ENCODE results near the gene ARL10.
"Not testable (repeated sequence)": the region's sequence is repeated elsewhere in the genome, so short reads cannot be mapped to it uniquely, and the experiment has no call there.

ARL10 gene

DNA sequence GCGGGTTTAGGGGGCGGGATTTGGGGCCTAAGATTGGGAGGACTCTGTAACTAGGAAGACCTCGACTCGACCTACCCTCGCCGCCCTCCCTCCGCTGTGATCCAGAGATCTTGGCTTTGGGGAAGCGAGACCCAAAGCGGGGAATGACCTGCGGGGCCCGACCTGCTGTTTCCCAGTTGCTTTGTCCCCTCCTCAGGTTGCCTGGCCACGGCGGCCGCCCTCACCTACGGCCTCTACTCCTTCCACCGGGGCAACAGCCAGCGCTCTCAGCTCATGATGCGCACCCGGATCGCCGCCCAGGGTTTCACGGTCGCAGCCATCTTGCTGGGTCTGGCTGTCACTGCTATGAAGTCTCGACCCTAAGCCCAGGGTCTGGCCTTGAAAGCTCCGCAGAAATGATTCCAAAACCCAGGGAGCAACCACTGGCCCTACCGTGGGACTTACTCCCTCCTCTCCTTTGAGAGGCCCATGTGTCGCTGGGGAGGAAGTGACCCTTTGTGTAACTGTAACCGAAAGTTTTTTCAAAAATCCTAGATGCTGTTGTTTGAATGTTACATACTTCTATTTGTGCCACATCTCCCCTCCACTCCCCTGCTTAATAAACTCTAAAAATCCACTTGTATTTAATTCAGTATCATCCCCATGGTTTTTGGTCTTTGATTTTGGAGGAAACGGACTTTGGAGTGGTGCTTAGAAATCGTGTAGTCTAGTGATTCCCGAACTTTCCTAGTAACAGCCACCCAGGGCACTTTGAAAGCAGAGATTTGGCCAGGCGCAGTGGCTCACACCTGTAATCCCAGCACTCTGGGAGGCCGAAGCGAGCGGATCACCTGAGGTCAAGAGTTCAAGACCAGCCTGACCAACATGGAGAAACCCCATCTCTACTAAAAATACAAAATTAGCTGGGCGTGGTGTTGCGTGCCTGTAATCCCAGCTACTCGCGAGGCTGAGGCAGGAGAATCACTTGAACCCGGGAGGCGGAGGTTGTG lies 24.1 kb downstream of the ARL10 start:
- DNase-seq = no peak

DNA sequence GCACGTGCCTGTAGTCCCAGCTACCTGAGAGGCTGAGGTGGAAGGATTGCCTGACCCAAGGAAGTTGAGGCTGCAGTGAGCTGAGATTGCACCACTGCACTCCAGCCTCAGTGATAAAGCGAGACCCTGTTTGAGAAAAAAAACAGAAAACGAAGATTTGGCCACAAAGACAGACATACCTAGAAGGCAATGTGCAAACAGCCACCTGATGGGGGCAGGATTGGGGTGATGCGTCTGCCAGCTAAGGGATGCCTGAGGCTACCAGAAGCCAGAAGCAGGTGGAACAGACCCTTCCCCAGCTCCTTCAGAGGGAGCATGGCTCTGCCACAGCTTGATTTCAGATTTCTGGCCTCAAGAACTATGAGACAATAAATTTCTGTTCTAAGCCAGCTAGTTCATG lies 26.2 kb downstream of the ARL10 start:
- no peak for DNase-seq

DNA sequence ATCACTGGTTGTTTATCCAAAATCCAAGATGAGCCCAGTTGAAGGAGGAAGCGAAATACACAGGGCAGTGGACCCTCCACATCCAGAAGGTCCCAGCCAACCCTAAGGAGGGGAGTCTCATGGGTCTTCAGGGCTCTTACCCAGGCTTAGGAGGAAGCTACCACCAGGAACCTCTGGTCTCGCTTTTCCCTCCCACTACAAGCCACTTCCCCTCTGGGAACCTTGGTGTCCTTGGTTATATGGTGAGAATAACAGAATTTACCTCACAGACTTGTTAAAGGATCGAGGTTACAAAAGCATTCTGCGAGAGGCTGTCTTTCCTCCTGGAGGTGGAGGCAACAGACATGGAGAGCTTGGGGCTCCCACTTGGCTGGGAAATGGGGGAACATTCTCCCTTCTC lies 26.7 kb downstream of the ARL10 start:
- DNase-seq = peak; percentile 59 to 64 (median 64)

DNA sequence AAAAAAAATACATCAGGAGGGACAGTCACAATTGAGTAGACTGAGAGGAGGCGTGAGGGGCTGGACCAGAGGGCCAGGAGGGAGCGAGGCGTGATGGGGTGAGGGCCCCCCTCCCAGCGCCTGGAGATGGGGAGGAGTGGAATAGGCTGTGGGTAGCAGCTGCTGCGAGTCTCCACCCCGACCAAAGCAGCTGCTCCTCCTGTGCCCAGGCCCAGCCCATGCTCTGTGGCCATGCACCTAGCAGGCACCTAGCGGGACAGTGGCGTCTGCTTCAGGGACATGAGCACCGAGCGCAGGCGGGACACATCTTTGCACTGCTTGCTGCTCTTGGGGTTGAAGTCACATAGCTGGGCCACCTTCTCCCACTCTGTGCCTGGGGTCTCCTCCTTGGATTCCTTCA lies 27.2 kb downstream of the ARL10 start:
- no peak for DNase-seq

DNA sequence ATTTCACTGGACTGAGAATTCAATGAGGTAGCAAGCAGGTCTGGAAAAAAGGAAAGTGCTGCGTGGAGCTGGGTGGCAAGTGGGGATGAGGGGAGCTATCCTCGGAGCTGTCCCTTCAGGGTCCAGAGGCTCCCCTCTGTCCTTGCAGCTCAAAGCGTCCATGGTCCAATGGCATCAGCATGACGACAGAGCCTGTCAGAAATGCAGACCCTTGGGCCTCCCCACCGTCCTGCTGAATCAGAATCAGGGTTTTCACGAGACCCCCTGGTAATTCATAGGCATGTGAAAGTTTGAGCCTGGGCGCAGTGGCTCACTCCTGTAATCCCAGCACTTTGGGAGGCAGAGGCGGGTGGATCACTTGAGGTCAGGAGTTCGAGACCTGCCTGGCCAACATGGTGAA lies 28.8 kb downstream of the ARL10 start:
- DNase-seq = no peak

DNA sequence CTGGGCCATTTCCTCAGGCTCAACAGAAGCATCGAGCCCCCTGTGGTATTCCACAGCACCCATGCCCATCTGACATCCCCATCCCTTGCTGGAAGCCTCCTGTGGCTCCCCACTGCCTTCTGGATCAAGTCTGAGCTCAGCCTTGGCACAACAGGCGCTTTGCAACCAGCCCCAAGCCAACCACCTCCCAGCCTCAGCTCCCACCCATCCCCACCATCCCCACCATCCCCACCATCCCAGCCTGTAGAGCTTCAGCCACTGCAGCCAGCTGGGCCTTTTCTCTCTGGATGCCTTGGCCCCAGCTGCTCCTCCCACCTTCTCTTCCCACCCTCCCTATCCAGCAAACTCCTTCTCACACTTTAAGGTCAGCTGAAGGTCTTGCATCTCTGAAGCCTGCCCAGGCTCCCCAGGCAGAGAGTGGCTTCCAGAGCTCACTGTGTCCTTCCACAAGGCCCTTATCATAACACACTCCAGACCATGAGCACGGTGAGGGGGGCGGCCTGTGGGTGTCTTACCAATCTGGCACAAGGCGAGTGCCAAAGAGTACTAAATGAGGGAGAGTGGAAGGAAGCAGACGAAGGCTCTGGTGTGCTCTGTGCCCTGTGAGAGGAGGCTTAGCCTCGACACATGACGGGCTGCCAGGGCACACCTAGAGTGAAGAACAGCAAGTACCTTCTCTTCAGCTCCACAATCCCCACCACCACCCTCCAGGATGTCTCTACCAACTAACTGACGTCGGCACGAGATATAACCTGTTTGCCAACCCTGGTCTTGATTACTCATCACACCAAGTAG lies 29.8 kb downstream of the ARL10 start:
- DNase-seq = no peak

DNA sequence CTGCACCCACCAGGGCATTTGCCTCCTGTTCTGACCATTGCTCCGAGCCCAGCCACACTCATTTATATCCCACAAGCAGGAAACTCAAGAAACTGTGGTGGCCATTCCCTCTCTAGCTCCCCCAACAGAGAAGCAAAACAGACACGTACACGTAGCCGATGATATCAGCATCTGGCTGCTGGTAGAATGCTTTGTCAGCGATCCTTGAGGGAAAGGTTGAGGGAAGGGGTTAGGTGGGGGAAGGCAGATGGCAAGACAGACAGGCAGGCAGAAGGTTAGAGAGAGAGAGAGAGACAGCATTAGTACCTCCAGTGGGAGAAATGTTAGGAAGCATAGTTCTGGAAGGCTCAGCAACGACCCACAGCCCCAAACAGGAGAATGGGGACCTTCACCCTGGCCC lies 31.0 kb downstream of the ARL10 start:
- no peak for DNase-seq

DNA sequence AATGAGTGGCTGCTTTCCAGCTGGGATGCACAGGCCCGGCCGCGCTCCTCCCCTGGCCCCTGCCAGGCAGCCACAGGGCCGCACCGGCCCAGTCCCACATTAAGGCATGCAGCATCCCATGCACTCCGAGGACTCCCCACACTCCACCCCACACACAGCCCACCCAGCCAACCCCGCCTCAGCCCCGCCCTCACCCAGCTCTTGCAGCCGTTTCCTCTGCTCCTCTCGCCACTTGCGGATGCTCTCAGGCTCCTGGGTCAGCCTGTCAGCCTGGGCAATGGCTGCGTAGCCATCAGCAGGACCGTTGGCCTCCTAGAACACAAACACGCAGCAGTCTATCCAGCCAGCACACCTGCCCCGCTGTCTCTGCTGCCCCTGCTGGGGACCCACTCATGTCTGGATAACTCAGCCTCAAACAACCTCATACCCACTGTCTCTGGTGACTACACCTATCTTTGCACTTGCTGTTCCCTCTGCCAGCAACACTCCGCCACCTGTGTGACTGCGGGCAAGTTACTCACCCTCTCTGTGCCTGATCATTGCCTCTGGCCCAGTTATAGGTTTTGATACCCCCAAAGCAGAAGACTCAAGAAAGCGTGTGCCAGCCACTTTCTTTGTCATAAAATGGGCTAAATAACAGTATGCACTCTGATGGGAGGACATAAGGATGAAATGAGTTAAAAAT lies 32.6 kb downstream of the ARL10 start:
- DNase-seq = no peak

DNA sequence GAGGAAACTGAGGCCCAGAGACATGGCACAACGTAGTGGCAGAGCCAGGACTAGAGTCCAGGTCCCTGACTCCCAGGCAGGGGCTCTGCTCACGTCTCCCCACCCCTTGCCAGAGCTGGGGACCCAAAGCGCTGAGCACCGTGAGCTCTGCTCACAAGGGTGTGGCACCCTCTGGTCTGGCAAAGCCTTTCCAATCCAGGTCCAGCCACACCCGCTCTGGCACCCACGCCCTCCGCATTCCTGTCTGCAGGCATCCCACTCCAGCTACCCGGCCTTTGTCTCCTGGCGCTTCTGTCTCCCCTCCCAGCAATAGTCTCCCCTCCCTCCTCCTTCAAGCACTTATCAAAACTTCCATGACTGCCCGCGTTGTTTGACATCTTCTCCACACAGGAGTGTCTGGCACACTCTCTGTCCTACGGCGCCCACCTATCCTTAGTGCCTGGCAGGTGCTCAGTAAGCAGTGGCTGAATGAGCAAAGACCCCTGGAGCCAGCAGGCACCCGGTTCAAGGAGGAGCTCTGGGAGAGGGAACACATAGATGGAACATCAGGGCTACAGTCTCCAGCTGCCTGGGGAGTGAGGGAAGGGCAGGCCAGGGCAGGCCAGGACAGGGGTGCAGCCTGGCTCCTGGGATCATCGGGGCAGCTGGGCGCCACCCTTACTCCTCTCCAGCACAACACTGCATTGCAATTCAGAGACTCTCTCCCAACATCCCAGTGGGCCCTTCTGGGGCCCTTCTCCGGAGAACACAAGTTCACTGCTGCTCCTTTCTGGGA lies 35.3 kb downstream of the ARL10 start:
- DNase-seq = no peak

DNA sequence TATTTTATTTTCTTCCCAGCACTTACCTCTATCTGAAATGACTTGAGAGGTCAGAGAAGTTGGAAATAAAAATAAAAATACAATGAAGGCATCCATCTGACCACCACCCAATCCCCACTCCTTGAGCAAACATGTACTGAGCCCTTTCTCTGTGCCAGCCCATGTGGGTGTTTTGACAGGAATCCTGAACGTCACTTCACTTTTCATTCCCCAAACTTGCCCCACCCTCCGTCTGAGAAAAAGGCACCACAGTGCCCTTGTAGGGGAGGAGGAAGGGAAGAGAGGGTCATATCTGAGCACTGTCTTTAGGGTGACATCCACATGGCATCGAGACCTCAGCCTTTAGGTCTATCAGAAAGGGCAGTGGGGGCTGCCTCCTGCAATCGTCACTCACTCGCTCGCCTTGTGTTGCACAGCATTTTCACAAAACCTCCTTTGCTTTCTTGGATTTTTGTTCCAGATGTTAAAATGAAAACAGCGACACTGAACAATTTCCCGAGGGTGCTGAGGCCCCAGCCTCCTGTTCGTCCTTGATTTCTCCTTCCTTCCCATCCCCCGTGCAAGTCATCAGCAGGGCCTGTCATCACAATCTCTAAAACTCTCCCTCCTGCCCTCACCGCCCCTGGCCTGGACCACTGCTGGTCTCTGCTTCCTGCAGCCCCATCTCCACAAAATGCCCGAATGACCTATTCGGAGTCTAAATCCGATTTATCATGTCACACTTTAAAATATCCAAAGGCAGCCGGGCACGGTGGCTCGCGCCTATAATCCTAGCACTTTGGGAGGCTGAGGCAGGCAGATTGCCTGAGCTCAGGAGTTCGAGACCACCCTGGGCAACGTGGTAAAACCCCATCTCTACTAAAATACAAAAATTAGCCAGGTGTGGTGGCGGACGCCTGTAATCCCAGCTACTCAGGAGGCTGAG lies 36.3 kb downstream of the ARL10 start:
- DNase-seq = no peak

DNA sequence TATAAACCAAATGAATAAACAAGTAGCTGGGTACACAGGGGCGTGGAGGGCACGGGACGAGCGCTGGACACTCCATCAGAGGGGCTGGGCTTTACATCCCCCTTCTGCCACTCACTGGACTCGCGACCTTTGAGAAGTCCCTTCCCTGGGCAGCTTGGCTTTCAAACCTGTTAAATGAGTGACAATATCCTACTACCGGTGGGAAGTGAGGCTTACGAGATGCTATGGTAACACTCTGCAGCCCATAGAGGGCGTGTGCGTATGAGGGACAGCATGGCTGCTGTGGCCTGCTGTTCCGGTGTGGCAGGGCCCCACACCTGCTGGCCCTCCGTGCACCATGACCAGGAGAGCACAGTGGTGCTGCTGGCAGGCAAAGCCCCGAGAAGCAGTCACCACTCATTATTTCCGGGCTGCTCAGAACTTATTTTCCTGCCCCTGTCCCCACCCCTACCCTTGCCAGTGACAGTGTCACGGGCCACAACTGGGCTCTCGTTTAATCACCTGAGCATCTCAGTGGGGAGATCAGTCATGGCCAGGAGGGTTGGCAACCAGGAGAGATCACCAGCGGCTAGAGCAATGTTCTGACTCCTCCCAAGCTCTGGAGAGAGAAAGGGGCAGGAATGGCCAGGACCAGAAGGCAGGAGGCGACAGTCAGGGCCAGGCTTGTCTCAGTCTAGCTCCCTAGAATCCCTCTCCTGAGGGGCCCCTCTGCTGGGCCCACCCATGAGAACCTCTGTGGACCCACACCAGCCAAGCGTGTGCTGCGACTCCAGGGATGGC lies 40.6 kb downstream of the ARL10 start:
- no peak for DNase-seq

DNA sequence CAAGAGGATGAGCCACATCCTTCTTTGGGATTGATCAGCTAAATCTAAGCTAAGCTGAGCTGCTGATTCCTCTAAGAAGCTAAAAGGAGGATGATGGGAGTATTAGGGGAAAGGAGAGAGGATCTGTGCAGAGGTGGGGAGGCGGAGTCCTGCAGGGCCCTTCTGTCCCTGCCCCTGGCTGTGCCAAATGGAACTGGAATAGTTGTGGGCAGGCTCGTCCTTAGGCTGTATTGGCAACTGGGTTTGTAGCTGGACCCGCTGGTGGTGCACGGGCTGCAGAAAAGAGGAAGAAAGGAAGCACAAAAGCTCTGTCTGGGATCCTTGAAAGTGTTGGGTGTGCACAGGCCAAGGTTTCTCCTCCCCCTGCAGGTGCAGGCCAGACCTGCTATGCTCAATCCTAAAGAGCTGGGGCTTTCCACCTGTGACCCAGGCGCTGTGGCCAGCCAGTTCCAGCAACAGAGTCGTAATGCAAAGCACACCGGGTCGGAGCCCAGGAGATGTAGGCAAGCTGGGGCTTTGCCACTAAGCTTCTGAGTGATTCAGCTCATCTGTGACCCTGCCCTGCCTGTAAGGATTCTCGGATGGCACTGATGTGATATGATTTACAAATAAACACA lies 41.3 kb downstream of the ARL10 start:
- no peak for DNase-seq

DNA sequence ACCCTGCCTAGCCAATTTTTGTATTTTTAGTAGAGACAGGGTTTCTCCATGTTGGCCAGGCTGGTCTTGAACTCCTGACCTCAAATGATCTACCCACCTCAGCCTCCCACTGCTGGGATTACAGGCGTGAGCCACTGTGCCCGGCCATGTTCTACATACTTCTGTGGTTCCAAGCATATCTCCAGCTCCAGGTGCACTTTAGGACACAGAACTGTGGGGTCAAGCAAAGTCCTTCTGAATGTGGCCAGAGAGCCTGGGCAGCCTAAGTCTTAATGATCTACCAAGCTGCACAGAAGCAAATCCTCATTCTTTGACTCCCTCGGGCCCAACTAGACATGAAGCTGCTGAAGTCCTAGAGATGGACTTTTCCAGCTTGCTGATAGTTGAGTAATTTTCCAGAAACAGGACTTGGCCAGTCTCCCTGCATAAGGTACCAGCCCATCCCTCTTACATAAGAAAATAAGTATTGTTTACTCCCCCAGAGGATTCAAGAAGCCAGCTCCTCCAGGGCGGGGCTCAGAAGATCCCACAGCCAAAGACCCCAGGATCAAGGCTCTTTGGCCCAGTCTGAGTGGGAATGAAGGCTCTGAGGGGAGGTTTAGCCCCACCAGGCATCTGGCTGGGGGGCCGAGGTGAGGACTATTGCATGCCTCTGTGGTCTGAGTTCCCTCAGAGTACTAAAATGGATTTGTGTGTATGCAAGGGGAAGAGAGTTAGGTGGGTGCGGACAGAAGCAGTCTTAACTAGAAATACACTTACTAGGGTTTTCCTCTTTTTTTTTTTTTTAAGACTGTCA lies 42.4 kb downstream of the ARL10 start:
- no peak for DNase-seq

DNA sequence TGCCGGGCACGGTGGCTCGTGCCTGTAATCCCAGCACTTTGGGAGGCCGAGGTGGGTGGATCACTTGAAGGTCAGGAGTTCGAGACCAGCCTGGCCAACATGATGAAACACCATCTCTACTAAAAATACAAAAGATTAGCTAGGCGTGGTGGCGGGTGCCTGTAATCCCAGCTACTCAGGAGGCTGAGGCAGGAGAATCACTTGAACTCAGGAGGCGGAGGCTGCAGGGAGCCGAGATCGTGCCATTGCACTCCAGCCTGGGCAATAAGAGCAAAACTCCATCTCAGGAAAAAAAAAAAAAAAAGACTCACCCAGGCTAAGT lies 42.9 kb downstream of the ARL10 start:
- not testable (repeated sequence) for DNase-seq

DNA sequence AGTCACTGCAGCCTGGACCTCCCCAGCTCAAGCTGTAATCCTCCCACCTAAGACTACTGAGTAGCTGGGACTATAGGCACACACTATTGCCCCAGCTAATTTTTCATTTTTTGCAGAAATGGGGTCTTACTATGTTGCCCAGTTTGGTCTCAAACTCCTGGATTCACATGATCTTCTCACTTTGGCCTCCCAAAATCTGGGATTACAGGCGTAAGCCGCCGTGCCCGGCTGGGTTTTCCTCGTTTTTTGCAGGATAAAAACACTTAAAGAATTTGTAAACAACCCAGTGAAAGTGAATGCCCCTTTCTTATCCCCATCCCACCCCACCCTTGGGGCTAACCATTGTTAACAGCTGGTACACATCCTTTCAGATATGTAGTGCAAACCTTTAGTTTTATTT lies 43.3 kb downstream of the ARL10 start:
- no peak for DNase-seq

DNA sequence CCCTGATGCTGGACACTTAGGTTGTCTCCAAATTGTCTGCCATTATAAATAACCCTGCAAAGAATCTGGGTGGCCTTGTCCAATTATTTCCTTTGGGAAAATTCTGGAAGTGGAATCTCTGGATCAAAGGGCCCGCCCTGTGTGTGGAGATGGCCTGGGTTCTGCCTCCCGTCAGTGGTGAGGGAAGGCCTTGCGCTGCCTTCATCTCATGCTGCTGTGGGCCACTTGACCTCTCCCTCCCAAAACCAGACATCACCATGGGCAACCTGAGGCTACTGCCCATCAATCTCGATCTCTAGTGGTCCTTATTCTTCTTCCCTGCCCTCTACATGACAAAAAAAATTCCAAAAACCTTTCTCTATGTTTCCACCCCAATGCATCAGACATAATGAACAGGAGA lies 44.5 kb downstream of the ARL10 start:
- DNase-seq = no peak

DNA sequence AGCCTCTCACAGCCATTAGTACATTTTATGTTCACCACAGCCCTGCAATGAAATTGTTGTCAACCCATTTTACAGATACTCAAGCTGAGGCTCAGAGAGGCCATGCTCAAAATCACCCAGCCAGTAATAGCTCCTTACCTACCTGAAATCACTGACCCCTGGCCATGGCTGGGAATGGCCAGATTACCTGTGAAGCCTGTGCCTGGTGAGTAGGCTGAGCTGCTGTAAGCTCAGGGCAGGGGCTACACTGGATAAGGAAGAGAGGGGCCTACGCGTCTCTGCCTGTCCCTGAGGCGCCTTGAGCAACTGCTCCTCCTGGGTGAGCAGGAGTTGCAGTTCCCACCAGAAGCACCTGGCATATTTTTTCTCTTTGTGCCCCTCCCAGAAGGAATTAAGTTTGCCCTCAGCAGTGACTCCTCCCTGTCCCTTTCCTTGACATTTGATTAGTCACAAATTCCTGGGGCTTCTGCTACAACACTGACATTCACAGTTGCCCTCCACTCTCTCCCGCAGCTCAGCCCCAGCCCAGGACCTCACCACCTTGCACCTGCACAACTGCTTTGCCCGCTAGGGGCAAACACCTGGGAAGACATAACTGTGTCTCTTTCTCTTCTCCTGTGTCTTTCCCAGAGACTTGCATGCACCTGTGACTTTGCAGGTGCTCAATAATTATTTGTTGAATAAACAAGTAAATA lies 45.3 kb downstream of the ARL10 start:
- no peak for DNase-seq

DNA sequence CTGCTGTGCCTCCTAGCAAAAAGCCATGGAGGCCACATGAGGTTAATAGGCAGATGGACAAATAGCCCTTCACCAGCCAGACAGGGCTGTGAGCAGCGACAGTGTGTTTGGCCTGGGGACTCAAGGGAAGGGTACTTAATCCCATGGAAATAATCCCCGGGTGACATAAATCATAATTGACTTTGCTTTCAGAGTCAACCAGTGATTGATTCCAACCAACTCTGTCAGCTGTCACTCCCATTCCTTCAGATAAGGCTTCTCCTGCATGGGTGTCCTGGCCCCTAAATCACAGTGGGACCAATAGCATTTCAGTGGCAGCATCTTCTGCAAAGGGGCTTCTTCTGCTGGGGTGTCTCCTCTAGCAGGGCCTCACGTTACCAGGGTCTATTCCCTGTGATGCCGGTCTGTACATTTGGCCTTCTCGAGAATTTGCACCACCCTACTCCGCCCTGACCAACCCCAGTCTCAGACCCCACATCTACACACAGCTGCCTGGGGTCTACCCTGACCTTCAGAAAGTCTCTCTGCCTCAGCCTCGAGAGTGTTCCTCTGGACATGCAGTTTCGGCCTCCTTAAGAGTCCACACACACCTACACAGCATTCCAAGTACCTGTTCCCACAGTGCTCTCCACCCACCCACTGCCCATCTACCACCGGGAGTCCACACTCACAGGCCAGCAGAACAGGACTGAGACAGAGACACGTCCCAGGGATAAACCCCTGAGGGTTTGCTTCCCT lies 47.4 kb downstream of the ARL10 start:
- no peak for DNase-seq
